ENCODE data around the gene PHACTR1.

PHACTR1 gene

DNA sequence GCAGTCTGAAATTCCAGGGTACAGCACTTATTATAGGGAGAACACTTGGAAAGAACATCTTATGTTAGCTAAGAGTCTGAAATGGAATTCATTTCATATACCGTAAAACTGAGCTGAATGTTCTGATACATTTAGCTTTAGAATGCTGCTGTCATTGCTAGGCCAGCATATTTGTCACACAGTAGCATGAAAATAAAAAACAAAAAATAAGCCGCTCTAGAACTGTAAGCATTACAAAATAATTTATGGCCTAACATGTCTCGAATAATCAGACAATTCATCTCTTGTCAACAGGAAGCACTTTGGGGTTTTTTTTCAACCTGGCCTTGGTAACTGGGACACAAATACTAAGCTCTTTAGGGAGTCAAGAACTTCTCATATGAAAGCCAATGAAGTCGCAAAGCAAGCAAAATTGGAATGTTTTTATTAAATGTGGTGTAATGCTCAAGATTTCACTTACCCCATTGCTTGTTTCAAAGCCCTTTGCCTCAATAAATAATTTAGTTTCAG lies 115.7 kb downstream of the PHACTR1 start:
- TF ChIP-seq, protein P1, sequence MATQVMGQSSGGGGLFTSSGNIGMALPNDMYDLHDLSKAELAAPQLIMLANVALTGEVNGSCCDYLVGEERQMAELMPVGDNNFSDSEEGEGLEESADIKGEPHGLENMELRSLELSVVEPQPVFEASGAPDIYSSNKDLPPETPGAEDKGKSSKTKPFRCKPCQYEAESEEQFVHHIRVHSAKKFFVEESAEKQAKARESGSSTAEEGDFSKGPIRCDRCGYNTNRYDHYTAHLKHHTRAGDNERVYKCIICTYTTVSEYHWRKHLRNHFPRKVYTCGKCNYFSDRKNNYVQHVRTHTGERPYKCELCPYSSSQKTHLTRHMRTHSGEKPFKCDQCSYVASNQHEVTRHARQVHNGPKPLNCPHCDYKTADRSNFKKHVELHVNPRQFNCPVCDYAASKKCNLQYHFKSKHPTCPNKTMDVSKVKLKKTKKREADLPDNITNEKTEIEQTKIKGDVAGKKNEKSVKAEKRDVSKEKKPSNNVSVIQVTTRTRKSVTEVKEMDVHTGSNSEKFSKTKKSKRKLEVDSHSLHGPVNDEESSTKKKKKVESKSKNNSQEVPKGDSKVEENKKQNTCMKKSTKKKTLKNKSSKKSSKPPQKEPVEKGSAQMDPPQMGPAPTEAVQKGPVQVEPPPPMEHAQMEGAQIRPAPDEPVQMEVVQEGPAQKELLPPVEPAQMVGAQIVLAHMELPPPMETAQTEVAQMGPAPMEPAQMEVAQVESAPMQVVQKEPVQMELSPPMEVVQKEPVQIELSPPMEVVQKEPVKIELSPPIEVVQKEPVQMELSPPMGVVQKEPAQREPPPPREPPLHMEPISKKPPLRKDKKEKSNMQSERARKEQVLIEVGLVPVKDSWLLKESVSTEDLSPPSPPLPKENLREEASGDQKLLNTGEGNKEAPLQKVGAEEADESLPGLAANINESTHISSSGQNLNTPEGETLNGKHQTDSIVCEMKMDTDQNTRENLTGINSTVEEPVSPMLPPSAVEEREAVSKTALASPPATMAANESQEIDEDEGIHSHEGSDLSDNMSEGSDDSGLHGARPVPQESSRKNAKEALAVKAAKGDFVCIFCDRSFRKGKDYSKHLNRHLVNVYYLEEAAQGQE (IDR thresholded peaks at IDR 0.05; ENCODE audit: low read depth) = no peak
- no peak for TF ChIP-seq CEBPB (IDR thresholded peaks at IDR 0.05)

DNA sequence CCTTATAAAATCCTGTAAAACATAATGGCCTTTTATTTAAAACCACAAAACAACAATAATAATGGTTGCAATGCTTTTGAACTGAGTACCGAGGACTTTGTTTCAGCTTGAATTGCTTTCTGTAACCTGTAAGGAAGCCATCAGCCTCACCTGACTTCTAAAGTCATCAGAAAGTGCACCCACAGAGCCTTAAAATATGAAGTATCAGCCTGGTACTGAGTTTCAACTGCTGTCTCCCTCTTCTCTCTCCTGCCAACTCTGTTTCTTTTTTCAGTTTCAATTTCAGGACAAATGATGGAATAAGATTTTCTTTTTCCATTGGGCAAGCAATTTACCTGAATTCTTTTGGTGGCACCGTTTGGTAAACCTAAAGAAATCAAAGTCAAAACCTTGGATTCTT lies 119.4 kb downstream of the PHACTR1 start:
- TF ChIP-seq EP300 (IDR thresholded peaks at IDR 0.05; ENCODE audit: borderline replicate concordance) = no peak

DNA sequence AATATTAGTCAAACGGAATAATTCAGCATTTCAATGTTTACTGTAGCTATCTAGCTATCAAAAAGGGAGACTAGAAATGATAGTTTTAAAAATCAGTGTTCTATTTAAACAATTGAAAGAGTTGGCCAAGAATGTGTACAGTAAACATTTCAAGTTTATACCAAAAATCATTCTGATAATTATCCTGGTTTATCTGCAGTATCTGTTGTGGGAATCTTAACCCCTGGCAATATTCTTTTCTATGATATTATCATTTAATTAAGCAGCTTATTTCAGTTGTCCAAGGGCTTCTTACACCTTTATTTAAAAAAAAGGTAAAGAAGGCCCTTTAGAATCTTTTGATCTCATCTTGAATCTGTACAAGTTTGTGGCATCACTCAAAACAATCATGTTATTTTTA lies 125.1 kb downstream of the PHACTR1 start:
- TF ChIP-seq NFIC (IDR thresholded peaks at IDR 0.05) = no peak
- no peak for TF ChIP-seq EP300 (IDR thresholded peaks at IDR 0.05; ENCODE audit: borderline replicate concordance)
- TF ChIP-seq TCF12 (IDR thresholded peaks at IDR 0.05; ENCODE audit: low read depth) = no peak
- TF ChIP-seq, protein P2, sequence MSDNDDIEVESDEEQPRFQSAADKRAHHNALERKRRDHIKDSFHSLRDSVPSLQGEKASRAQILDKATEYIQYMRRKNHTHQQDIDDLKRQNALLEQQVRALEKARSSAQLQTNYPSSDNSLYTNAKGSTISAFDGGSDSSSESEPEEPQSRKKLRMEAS (IDR thresholded peaks at IDR 0.05) = no peak
- TF ChIP-seq, protein P3, sequence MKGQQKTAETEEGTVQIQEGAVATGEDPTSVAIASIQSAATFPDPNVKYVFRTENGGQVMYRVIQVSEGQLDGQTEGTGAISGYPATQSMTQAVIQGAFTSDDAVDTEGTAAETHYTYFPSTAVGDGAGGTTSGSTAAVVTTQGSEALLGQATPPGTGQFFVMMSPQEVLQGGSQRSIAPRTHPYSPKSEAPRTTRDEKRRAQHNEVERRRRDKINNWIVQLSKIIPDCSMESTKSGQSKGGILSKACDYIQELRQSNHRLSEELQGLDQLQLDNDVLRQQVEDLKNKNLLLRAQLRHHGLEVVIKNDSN (IDR thresholded peaks at IDR 0.05) = no peak
- TF ChIP-seq, protein P1 (IDR thresholded peaks at IDR 0.05; ENCODE audit: low read depth) = no peak
- TF ChIP-seq EGR1 (IDR thresholded peaks at IDR 0.05) = no peak
- no peak for TF ChIP-seq YY1 (IDR thresholded peaks at IDR 0.05; ENCODE audit: low read depth)
- TF ChIP-seq CEBPB (IDR thresholded peaks at IDR 0.05) = no peak

DNA sequence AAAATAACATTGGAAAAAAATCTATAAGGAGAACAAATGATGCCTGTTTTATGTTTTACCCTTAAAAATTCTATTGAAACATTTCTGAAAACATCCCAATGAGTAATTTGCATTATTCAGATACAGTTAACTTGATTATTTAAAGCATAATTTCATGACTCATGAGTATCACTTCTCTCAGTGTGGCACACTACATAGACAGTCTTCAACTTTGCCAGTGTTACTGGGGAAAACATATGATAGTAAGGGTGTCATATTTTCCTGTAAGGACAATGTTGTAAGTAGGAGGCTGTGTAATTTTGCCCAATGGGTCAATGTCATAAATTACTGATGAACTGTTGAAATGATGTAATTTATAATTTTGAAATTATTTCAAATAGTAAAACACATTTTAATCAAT lies 125.5 kb downstream of the PHACTR1 start:
- TF ChIP-seq TCF12 (IDR thresholded peaks at IDR 0.05; ENCODE audit: low read depth) (no peak), EGR1 (IDR thresholded peaks at IDR 0.05) (no peak)
- TF ChIP-seq, protein P2 (IDR thresholded peaks at IDR 0.05) = no peak

DNA sequence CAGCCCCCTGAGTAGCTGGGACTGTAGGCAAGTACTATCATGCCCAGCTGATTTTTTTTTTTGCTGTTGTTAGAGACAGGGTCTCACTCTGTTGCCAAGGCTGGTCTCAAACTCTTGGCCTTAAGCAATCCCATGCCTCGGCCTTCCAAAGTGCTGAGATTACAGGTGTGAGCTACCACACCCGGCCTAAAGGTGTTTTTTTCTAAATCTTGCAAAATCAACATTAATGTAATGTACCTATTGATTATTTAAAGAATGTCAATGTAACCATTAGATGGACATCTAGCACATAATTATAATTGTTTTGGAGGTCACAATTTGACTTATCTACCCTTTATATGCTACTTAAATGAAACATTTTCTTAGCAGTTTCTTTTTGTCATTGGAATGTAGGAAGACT lies 126.1 kb downstream of the PHACTR1 start:
- no peak for TF ChIP-seq ZBTB7A (IDR thresholded peaks at IDR 0.05; ENCODE audit: low read depth)
- no peak for TF ChIP-seq CEBPB (IDR thresholded peaks at IDR 0.05)
- TF ChIP-seq, protein P3 (IDR thresholded peaks at IDR 0.05) = no peak

DNA sequence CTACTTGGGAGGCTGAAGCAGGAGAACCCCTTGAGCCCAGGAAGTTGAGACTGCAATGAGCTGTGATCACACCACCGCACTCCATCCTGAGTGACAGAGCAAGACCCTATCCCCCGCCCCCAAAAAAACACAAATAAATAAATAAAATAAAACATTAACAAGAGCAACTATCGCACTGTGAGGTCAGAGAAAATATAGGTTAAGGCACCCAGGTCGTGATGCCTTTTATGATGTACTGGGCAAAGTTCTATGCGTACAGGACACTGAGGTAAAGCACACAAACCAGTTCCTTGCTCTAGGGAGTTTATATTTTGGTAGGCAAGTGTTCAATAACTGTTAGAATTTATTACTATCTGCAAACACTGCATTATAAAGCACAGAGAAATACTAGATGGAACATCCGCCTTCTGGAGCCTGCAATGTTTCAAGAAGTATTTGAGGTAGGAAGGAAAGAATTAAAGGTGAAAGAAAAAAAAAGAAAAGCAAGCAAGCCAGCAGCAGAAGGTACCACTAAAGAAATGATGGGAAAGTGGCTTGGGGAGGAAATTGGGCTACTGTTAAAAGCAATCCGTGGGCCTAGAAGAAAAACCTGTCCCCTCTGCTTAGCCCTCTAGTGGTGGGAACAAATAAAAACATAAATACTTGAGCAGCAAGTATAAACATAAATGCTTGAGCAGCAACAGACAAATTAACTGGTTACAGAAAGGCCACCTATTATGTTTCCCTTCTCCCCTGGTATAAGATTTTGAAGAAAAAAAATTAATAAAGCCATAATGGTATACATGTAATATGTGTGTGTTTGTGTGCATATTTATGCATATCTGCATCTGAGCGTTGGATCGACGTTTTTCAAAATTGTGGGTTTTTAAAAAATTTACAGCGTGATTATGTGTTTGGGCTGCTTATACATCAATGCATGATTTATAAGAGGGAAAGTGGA lies 128.0 kb downstream of the PHACTR1 start:
- TF ChIP-seq, protein P3 (IDR thresholded peaks at IDR 0.05) = no peak
- TF ChIP-seq RAD21 (IDR thresholded peaks at IDR 0.05; ENCODE audit: low read depth) = peak; percentile 21; the same call in 1 of the 2 replicates

DNA sequence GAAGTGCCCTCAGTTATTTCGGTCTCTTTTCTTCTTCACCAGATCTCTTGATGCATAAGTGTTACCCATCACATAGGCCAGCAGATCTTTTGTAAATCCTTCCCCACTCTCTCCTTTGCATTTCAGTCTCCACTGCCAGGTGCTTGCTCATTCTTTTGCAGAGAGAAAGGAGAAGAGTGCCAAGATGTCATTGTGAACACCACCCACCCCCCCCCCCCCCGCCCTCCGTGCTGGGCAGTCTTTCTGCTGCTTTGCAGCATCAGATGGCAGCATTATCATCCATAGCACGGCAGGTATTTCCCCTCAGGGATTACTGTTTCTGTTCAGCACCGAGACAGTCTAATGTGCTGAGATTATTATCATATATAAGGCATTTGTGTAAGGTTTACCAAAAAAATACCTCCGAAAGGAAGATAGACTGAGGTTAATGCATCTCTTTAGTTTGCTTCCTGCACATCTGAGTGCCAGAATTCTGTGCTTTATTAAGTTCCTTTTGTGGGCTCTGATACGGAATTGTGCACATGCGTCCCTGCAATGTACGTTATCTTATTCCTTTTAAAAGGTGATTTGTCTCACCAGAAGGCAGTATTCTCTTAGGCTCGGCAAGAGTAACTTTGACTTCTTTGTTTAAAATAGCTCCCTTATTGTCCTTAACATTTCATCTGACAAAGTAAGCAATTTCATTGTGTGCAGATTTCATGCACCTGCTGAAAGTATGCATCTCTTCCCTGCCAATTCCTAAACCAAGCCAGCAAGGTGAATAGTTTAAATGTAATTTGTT lies 128.8 kb downstream of the PHACTR1 start:
- no peak for TF ChIP-seq CREB1 (IDR thresholded peaks at IDR 0.05; ENCODE audit: low read depth)
- no peak for TF ChIP-seq FOXM1 (IDR thresholded peaks at IDR 0.05; ENCODE audit: borderline replicate concordance, low read depth)

Data from Ishikawa (cell line).